ENCODE data around the gene DLG2.
"Not testable (repeated sequence)": the region's sequence is repeated elsewhere in the genome, so short reads cannot be mapped to it uniquely, and the experiment has no call there.

Gene DLG2

DNA sequence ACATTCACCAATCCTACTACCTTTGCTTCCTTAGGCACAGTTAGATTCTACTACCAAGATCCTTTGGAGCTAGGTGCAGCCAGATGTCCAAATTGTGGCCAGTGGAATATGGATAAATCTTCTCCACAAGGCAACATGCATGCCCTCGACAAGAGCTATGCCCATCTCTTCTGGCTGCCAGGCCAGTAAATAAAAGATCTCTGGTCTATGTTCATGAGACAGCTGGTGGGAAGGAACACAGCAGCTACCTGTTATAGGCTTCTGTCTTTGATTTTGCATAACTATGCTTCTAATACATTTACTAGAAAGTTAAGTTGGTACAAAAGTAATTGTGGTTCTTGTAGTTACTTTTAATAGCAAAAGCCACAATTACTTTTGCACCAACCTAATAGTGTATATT, 182.7 kb downstream of the DLG2 start:
- DNase-seq (ENCODE audit: low spot score): no peak

- no peak for DNase-seq (ENCODE audit: low spot score)
These were observed 186.9 kb downstream of the DLG2 start for GRCh38 chr11:85440273-85440672.

GRCh38 chr11:85438328-85438727, 188.8 kb downstream of the DLG2 start:
- no peak for DNase-seq (ENCODE audit: low spot score)

DNA sequence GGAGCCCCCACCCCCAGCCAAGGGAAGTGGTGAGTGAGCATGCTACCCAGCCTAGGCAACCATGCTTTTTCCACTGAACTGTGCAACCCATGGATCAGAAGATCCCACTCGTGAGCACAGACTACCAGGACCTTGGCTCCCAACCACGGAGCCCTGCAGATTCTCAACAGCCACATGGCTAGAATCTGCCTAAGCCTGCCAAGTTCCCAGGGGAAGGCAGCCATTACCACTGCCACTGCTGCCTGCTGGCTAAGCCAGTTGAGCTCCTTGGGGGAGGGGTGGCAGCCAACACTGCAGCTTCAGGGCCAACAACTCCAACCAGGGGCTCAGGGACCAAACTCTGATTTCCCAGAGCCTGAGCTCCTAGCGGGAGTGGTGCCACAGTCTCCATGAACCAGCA, 195.8 kb downstream of the DLG2 start:
- DNase-seq (ENCODE audit: low spot score): no peak

GRCh38 chr11:85423794-85424193, 203.3 kb downstream of the DLG2 start:
- no peak for DNase-seq (ENCODE audit: low spot score)

- DNase-seq (ENCODE audit: low spot score): no peak
These were observed 203.8 kb downstream of the DLG2 start for GRCh38 chr11:85423316-85423715.

DNA sequence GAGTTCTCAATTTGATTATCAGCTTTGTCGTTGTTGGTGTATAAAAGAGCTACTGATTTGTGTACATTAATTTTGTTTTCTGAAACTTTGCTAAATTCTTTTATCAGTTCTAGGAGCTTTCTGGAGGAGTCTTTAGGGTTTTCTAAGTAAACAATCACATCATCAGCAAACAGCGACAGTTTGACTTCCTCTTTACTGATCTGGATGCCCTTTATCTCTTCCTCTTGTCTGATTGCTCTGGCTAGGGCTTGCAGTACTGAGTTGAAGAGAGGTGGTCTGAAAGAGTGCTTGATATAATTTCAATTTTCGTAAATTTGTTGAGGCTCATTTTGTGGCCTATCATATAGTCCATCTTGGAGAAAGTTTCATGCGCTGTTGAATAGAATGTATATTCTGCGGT, 213.0 kb downstream of the DLG2 start:
- no peak for DNase-seq (ENCODE audit: low spot score)

DNA sequence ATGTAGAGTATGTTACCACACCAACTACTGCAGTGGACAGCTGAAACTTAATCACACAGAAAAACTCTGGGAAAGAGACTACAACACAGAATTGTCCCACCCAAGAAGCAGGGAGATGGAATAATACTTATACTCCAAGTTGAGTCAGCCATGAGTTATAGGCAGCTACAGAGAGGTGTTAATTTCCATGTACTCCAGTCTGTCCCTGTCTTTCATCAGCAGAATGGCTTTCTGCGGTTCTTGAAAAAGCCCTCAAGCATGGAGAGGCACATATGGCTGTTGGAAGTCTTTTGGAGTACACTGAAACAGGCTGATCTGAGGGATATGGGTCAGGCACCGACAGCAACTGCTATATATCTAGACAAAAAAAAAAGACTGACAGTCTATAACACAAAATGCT, 219.5 kb downstream of the DLG2 start:
- no peak for DNase-seq (ENCODE audit: low spot score)

- DNase-seq (ENCODE audit: low spot score): no peak
These were observed 220.3 kb downstream of the DLG2 start for GRCh38 chr11:85406841-85407240.

DNA sequence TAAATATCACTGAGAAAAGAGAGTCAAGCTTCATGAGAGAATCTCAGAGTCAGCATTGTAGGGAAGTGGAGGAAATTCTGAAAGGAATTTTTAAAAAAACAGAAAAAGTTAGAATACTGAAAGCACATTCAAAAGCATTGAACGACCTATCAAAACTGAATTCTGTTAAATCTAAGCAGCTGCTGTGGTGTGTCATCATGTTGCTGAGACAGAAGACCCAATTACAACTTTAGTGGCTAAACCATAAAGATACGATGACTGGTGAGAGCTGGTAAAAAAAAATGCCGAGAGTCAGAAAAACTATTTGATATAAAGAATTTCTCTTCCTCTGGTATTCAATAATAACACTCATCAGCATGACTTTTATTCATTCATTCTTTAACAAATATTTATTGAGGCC, 220.8 kb downstream of the DLG2 start:
- DNase-seq (ENCODE audit: low spot score): no peak

DNA sequence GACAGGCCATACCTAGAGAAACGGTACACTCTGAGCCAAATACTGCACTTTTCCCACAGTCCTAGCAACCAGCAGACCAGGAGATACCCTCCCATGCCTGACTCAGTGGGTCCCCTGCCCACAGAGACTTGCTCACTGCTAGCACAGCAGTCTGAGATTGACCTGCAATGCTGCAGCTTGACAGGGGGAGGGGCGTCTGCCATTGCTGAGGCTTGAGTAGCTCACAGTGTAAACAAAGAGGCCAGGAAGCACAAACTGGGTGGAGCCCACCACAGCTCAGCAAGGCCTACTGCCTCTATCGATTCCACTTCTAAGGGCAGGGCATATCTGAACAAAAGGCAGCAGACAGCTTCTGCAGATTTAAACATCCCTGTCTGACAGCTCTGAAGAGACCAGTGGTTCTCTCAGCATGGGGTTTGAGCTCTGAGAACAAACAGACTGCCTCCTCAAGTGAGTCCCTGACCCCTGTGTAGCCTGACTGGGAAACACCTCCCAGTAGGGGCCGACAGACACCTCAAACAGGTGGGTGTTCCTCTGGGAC, 231.6 kb downstream of the DLG2 start:
- not testable (repeated sequence) for DNase-seq (ENCODE audit: low spot score)

GRCh38 chr11:85394283-85394682, 232.9 kb downstream of the DLG2 start:
- no peak for DNase-seq (ENCODE audit: low spot score)

DNA sequence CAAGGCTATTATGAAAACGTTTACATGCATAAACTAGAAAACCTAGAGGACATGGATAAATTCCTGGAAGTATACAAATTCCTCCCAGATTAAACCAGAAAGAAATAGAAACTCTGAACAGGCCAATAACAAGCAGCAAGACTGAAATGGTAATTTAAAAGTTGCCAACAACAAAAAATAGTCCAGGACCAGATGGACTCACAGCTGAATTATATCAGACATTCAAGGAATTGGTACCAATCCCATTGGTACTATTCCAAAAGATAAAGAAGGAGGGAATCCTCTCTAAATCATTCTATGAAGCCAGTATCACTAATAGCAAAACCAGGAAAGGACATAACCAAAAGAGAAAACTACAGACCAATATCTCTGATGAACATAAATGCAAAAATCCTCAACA, 236.0 kb downstream of the DLG2 start:
- no peak for DNase-seq (ENCODE audit: low spot score)

- no peak for DNase-seq (ENCODE audit: low spot score)
These were observed 241.6 kb downstream of the DLG2 start for GRCh38 chr11:85385547-85385946.

DNA sequence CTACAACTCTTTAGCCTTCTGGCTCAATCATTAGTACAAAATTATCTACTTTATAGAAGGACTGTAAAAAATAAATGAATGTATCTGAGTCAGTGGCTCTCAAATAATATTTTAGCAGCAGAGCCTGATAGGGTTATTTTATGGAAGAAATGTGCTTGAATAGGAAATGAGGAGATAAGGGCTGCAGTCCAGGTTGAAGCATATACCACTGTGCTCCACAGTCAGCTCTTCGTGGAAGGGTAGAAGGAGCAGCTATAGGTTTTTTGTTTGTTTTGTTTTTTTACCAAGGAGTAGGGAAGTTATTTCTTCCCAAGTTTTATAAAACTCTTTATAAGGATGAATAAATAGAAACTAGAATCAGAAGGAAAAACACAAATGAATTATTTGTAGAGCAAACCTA, 242.0 kb downstream of the DLG2 start:
- no peak for DNase-seq (ENCODE audit: low spot score)

GRCh38 chr11:85379066-85379465, 248.1 kb downstream of the DLG2 start:
- no peak for DNase-seq (ENCODE audit: low spot score)

- DNase-seq (ENCODE audit: low spot score): no peak
These were observed 249.2 kb downstream of the DLG2 start for GRCh38 chr11:85377901-85378300.

- DNase-seq (ENCODE audit: low spot score): no peak
These were observed 267.3 kb downstream of the DLG2 start for GRCh38 chr11:85359859-85360258.

- no peak for DNase-seq (ENCODE audit: low spot score)
These were observed 271.2 kb downstream of the DLG2 start for GRCh38 chr11:85355921-85356320.

DNA sequence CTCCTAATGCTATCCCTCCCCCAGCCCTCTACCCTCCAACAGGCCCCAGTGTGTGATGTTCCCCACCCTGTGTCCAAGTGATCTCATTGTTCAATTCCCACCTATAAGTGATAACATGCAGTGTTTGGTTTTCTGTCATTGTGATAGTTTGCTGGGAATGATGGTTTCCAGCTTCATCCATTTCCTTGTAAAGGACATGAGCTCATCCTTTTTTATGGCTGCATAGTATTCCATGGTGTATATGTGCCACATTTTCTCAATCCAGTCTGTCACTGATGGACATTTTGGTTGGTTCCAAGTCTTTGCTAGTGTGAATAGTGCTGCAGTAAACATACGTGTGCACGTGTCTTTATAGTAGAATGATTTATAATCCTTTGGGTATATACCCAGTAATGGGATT, 277.6 kb downstream of the DLG2 start:
- not testable (repeated sequence) for DNase-seq (ENCODE audit: low spot score)

GRCh38 chr11:85348945-85349344, 278.2 kb downstream of the DLG2 start:
- DNase-seq (ENCODE audit: low spot score): no peak

- DNase-seq (ENCODE audit: low spot score): no peak
These were observed 279.9 kb downstream of the DLG2 start for GRCh38 chr11:85347291-85347690.

DNA sequence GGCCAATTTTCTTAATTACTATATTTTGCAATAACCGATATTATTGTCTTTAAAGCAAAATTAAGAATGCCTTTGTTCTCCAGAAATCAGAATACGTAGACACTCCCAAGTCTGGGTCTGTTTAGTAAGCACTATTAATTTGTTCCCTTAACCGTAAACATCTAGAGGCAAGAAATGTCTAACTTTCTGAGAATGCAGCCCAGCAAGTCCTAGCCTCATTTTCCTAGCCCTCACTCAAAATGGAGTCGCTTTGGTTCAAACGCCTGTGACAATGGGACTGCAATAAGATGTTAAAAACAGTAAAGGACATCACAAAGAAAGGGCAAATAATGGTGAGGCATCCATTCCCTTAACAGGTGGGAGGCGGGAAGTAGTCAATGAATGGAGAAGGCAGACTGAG, 280.7 kb downstream of the DLG2 start:
- DNase-seq (ENCODE audit: low spot score): no peak

DNA sequence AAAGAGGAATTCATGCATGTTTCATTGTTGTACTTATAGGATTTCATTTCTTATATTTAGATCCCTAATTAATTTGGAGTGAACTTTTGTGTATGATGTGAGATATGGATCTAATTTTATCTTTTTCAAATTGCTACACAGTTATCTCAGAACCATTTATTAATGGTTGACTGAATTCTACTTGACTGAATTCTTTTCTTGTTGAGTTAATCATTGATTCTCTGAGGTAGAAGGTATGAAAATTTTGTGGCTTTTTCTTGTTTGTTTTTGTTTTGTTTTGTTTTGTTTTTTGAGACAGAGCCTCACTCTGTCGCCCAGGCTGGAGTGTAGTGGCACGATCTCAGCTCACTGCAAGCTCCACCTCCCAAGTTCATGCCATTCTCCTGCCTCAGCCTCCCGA, 286.3 kb downstream of the DLG2 start:
- DNase-seq (ENCODE audit: low spot score): not testable (repeated sequence)

- no peak for DNase-seq (ENCODE audit: low spot score)
These were observed 308.6 kb downstream of the DLG2 start for GRCh38 chr11:85318573-85318972.

Measured in germinal center (tissue), 1 donor.